Thymus (tissue), 11 donors: ENCODE measurements around the gene GPS1. TPM values are rescaled to one million over a fixed set of nuclear protein-coding genes. Genes with fewer than 3 reads are reported as not detected.

Experiments used
- DNase-seq, 9 donors: peaks; one replicate each; pipeline ENCODE4 v3.0.0-alpha.2; 2013; ENCODE audit warnings: low spot score in 9 of 9, low read depth in 6 of 9, missing footprints in 1 of 9
- H3K27ac ChIP-seq, 2 donors: one replicate each; pipeline ENCODE4 v1.5.1; 2013; ENCODE audit warnings: control low read depth in 1 of 2, low read depth in 1 of 2, low read length in 1 of 2, mild to moderate bottlenecking in 1 of 2, moderate library complexity in 1 of 2
- H3K27me3 ChIP-seq, 2 donors: one replicate each; pipeline ENCODE4 v1.5.1; 2013; ENCODE audit warnings: low read length in 1 of 2; ENCODE audit not compliant: control insufficient read depth in 2 of 2, insufficient read depth in 1 of 2
- H3K36me3 ChIP-seq, 2 donors: one replicate each; pipeline ENCODE4 v1.5.1; 2013; ENCODE audit warnings: low read length in 1 of 2, mild to moderate bottlenecking in 1 of 2, moderate library complexity in 1 of 2; ENCODE audit not compliant: control insufficient read depth in 2 of 2, insufficient read depth in 2 of 2
- H3K4me1 ChIP-seq, 2 donors: one replicate each; pipeline ENCODE4 v1.5.1; 2013; ENCODE audit warnings: low read length in 2 of 2; ENCODE audit not compliant: control insufficient read depth in 2 of 2, insufficient read depth in 2 of 2
- H3K4me3 ChIP-seq, 2 donors: one replicate each; pipeline ENCODE4 v1.5.1; 2013; ENCODE audit warnings: low read length in 2 of 2, control low read depth in 1 of 2, mild to moderate bottlenecking in 1 of 2
- H3K9me3 ChIP-seq, 2 donors: one replicate each; pipeline ENCODE4 v1.5.1; 2013; ENCODE audit warnings: low read length in 1 of 2, mild to moderate bottlenecking in 1 of 2; ENCODE audit not compliant: control insufficient read depth in 2 of 2, insufficient read depth in 1 of 2
- WGBS: extraction: QIAGEN DNeasy Blood & Tissue Kit; methylation state at CpG from one replicate; pipeline ENCODE4 v1.1.7; 2013; 5-methylcytosine and 5-hydroxymethylcytosine counted together
- polyA plus RNA-seq: library from polyadenylated mRNA; stranded (reverse); fragments of 200-250 nt; gene quantifications from one replicate; pipeline ENCODE4 v1.2.3, GENCODE V29; 2013
- total RNA-seq: library from RNA; stranded (reverse); fragments of 120-200 nt; gene quantifications from one replicate; pipeline ENCODE4 v1.2.4, GENCODE V29; 2013
- donor health status: healthy.

The GPS1 gene
- total and polyA plus RNA-seq, 2 donors: 75.8 to 98.3 TPM

DNA sequence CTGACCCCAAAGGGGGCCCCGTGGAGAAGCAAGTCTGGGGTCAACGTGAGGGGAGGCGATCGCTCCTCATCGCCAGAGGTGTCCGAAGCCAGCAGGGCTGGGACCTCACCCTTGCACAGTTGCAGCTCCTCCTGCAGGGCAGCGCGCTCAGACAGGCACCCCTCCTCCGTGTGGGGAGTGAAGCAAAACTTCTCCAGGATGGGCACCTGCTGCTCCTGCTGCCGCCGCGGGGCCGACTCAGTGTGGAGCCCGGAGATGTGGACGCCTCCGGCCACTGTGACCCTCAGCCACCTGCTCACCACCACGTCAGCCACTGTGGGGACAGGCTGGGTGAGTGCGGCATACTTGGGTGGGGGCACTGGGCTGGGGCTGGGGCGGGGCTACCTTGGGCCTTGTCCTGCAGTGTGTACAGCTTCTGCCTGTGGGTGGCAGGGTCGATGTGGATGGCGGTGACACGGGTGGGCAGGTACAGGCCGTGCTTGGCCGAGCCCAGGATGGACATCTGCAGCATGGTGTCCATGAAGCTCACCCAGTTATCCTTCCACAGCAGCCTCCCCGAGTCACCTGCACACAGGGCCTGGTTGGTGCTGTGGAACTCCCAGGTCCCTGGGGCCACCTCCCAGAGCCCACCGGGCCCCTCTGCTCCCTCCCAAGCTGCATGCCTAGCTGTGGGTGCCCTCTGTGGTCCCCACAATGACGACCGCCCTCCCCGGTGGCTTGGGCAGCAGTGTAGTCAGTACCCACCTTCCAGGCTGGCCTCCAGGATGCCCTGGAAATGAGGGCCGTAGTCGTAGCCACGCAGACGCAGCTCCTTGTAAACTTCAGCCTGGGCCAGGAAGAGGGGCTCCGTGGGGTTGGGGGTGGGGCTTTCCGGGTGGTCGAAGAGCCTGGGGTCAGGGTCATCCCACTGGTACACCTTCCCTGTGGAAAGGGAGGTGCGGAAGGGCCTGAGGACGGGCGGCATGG lies 35.5 kb downstream of the GPS1 start:
- Histone ChIP-seq H3K27me3 (no peaks in the 10 kb centered on the region), H3K9me3 (no peaks in the 10 kb centered on the region), H3K36me3 (peaks cover 97 to 100% of the 10 kb centered on the region in 2 donors), H3K4me1 (no peaks in the 10 kb centered on the region), H3K27ac (no peak overlapping the region), H3K4me3 (no peak overlapping the region)
- 98% methylated on average over 39 of the region's 39 CpGs for WGBS
- no peak for DNase-seq

DNA sequence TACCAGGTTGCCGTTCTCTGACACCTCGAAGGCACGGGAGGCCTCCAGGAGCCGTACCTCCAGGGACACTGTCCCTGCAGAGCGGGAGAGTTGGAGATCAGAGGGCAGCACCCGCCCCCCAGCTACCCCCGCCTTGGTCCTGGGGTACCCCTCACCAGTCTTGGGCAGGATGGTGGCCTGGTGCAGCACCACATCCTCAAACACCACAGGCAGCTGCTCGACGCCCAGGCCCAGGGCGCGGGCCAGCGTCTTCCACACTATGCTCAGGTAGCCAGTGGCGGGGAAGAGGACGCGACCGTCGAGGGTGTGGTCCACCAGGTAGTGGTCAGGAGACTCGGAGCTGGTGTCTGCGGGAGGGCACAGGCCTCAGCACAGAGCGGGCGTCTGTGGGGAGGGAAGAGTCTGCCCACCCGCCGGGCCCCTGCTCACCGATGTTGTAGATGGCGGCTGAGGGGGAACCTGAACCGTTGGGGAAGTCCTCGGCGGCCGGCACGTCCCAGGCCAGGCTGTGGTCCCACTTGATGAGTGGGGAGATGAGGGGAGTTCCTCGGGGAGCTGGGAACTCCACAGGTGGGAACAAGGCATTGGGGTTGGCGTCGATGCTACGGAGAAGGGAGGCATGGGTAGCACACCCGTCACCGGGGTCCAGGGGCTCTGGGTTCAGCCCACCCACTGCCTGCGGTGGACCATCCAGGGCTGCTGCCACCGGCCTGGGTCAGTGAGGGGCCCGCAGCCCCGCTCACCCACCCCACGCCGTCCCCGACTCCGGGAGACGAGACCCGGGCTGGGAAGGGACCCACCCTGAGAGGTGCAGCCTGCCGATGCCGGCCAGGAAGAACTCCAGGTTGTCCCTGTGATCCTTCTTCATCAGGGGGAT lies 36.5 kb downstream of the GPS1 start:
- H3K4me3 ChIP-seq: no peak overlapping the region
- H3K27me3 ChIP-seq: no peaks in the 10 kb centered on the region
- no peaks in the 10 kb centered on the region for H3K9me3 ChIP-seq
- H3K27ac ChIP-seq: no peak overlapping the region
- no peaks in the 10 kb centered on the region for H3K4me1 ChIP-seq
- peaks cover 97 to 100% of the 10 kb centered on the region in 2 donors for H3K36me3 ChIP-seq
- 98% methylated on average over 48 of the region's 48 CpGs for WGBS
- DNase-seq: no peak

DNA sequence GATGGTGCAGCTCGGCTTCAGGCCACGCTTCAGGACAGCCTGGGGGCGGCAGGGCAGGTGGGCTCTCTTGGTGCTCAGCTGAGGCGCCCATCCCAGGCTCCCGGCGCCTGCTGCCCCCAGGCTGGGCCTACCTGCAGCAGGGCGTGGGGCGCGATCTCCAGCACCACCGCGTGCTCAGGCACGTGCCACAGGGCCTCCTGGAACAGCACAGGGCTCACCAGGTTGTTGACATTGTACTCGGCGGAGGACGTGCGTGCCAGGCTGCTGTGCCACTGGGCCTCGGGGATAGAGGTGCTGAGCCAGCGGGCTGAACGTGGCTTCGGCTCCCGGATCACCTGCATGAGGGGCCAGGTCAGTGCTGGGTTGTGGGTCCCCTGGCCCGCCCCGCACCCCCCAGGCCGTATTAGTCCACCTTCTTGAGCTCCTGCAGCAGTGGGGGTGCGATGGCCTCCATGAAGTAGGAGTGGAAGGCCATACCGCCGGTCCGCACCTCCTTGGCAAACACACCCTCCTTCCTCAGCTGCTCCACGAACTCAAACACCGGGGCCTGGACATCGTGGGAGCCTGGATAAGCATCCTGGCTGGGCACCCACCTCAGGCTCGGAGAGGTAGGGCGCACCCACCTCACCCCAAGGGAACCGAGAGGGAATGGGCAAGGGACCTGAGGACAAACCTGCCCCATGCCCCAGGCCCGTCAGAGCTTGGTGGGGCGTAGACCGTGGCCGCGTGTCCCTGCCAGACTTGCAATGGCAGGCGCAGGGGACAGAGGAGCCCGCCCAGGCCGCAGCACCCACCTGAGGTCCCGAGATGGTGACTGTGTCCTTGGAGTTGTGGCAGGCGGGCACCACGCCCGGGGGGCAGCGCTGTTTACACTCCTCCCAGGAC lies 37.4 kb downstream of the GPS1 start:
- 98% methylated on average over 47 of the region's 47 CpGs for WGBS
- Histone ChIP-seq H3K4me1 (no peaks in the 10 kb centered on the region), H3K36me3 (peaks cover 98 to 100% of the 10 kb centered on the region in 2 donors), H3K27ac (no peak overlapping the region), H3K4me3 (no peak overlapping the region), H3K9me3 (no peaks in the 10 kb centered on the region), H3K27me3 (no peaks in the 10 kb centered on the region)
- DNase-seq: no peak

DNA sequence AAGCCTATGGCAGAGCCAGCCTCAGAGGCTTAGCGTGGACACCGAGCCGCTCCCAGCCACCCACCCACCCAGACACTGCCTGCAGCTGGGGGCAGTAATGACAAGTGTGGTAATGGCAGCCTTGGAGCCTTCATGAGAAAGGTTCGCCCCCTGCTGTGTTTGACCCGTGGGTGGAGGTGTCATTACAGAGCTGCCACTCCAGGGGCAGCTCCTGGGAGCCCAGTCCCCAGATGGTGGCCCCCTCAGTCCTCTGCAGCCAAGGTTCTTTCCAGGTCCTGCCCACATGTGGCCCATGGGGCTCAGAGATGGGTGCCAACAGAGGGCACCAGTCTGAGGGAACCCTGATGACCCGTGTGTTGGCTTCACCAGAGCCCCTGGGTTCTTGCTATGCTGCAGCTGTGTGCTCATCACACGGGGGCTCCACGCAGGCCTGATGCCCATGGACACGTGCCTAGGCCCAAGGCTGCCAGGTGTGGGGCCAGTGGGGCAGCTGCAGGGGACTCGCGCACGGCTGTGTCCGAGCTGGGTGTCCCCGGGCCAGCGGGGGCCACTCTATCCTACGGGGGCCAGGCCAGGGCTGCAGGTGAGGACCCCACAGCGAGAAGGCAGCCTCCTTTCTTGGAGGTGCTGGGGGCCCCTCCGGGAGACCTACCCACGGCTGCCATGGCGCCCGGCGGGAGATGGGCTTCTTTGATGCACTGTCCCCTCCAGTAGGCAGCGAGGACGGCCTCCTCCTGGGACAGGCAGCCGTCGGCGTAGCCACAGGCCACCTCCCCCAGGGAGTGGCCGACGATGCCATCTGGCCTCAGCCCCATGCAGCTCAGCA lies 38.2 kb downstream of the GPS1 start:
- Histone ChIP-seq H3K27ac (no peak overlapping the region), H3K4me1 (no peaks in the 10 kb centered on the region), H3K9me3 (no peaks in the 10 kb centered on the region), H3K27me3 (no peaks in the 10 kb centered on the region), H3K36me3 (peaks cover 94 to 98% of the 10 kb centered on the region in 2 donors), H3K4me3 (no peak overlapping the region)
- 98% methylated on average over 29 of the region's 29 CpGs for WGBS
- DNase-seq: no peak

DNA sequence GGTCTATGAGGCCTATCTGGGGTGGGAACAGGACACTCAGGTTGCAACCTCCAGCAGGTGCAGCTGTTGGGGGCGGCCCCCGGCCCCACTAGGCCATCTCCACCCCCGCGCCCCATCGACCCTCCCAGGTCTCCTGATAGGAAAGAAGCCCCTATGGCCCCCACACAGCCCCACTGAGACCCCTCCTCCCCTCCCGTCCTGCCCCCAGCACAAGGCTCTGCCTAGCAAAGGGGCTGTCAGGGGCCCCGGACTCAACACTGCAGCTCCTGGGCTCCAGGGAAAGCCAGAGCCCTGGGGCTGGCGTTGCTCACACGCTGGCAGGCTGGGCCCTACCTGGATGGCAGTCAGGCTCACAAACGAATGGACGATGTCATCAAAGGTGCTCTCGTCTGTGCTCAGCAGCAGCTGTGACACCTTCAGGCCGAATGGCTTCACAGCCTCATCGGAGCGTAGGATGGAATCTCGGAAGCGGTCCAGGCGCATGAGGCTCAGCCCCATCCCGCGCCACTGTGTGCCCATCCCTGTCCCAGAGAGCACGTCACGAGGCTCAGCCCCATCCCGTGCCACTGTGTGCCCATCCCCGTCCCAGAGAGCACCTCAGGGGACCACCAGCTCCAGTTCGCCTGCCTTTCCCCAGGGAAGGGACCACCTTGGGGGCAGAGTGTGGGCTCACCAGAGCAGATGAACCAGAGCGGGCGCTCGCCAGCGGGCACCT lies 39.0 kb downstream of the GPS1 start:
- Histone ChIP-seq H3K27ac (no peak overlapping the region), H3K27me3 (no peaks in the 10 kb centered on the region), H3K4me3 (no peak overlapping the region), H3K36me3 (peaks cover 94 to 98% of the 10 kb centered on the region in 2 donors), H3K9me3 (no peaks in the 10 kb centered on the region), H3K4me1 (no peaks in the 10 kb centered on the region)
- DNase-seq: no peak
- 99% methylated on average over 29 of the region's 29 CpGs for WGBS

DNA sequence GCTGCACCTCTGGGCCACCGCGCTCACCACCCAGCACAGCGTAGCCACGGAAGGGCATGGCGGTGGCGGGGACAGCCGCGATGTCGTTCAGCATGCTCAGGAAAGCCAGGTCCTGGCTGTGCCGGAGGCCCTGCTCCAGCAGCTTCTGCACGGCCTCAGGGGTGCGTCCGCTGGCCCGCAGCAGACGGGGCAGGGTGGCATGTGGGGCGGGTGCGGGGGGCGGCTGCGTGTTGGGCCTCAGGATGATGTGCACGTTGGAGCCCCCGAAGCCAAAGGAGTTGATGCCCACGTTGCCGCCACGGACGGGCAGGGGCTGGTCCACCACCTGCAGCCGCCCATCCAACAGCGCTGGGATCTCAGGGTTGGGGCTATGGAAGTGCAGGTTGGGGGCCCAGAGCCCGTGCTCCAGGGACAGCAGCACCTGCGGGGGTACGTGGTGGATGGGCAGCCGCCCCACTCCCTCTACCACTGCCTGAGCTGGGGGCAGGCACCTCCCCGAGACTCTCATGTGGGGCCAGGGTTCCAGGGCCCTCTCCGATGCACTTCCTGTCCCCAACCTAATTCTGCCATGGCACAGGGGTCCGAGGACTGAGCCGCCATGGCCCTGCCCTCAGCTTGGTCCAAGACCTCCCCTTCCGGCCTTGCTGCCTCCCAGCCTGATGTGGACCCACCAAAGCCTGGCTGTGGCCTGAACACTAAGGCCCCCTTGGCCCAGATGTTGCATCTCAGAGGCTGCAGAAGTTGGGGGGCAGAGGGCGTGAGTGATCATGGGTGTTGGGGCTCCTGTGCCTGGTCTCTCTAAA lies 39.8 kb downstream of the GPS1 start:
- H3K36me3 ChIP-seq: peaks cover 94 to 98% of the 10 kb centered on the region in 2 donors
- DNase-seq: no peak
- H3K4me1 ChIP-seq: peaks cover 4% of the 10 kb centered on the region in 2 donors
- no peak overlapping the region for H3K27ac ChIP-seq
- WGBS: 98% methylated on average over 37 of the region's 37 CpGs
- H3K9me3 ChIP-seq: no peaks in the 10 kb centered on the region
- H3K4me3 ChIP-seq: no peak overlapping the region
- no peaks in the 10 kb centered on the region for H3K27me3 ChIP-seq

DNA sequence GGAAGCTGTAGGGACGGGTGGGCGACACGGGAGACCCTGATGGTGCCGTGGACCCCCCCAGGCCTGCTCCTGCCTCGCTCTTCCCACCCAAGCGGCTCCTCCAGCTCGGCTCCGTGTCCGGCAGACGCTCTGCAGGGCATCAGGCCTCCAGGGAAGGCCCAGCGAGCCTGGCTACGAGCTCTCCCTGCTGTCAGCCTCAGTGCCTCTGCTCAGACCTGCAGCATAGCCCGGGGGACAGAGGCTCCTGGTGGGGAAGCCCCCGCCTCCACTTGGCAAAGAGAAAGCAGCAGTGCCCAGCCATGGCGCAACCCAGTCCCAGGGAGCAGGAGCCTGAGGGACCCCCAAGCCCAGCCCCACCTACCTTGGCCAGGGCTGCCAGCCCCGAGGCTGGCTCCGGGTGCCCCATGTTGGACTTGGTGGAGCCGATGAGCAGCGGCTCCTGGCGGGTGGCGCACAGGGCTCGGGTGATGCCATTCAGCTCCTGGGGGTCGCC lies 40.4 kb downstream of the GPS1 start:
- H3K36me3 ChIP-seq: peaks cover 90 to 91% of the 10 kb centered on the region in 2 donors
- peaks cover 10 to 11% of the 10 kb centered on the region in 2 donors for H3K4me1 ChIP-seq
- WGBS: 95% methylated on average over 23 of the region's 23 CpGs
- H3K4me3 ChIP-seq: no peak overlapping the region
- H3K9me3 ChIP-seq: no peaks in the 10 kb centered on the region
- H3K27ac ChIP-seq: no peak overlapping the region
- no peaks in the 10 kb centered on the region for H3K27me3 ChIP-seq
- DNase-seq: no peak
